Upper lobe of right lung (tissue), 1 donor: ENCODE measurements around the gene MERTK. TPM values are rescaled to one million over a fixed set of nuclear protein-coding genes. Genes with fewer than 3 reads are reported as not detected.
"Not testable (repeated sequence)": the region's sequence is repeated elsewhere in the genome, so short reads cannot be mapped to it uniquely, and the experiment has no call there.

Source experiments
- ATAC-seq: fragments of 200-7000 bp; cut with Tn5 transposase; one replicate; pipeline ENCODE4 v1.9.1; 2020; ENCODE audit warnings: mild to moderate bottlenecking, moderate library complexity
- DNase-seq: peaks from one replicate; pipeline ENCODE4 v3.0.0-alpha.2; 2020
- H3K27ac ChIP-seq: fragments of 200-600 bp; one replicate; pipeline ENCODE4 v1.8.0; 2022
- H3K27me3 ChIP-seq: fragments of 200-600 bp; one replicate; pipeline ENCODE4 v1.8.0; 2022; ENCODE audit warnings: mild to moderate bottlenecking
- H3K36me3 ChIP-seq: fragments of 200-600 bp; one replicate; pipeline ENCODE4 v1.8.0; 2022
- H3K4me1 ChIP-seq: fragments of 200-600 bp; one replicate; pipeline ENCODE4 v1.8.0; 2022
- H3K4me3 ChIP-seq: fragments of 200-600 bp; one replicate; pipeline ENCODE4 v1.8.0; 2022; ENCODE audit warnings: mild to moderate bottlenecking
- H3K9me3 ChIP-seq: fragments of 200-600 bp; one replicate; pipeline ENCODE4 v1.8.0; 2022
- CTCF ChIP-seq: fragments of 200-600 bp; IDR thresholded peaks from one replicate; pipeline ENCODE4 v1.8.0; 2022; ENCODE audit warnings: antibody characterized with exemption
- intact Hi-C: fragments of 100-400 bp; cut with DNase I; formaldehyde crosslinking; loops from one replicate; pipeline ENCODE4 v1.11.0; 2022
- total RNA-seq: library from RNA; stranded (reverse); fragmentation: NEBNext Ultra II Directional; extraction: Animal tissue kit (Norgen Biotek cat#: 25700); gene quantifications from one replicate; pipeline ENCODE4 v1.2.1, GENCODE V29; 2021
- donor health status: DM: no; HTN: yes; CAD: no; lungs with severe emphysema.

Gene MERTK
- total RNA-seq, 1 donor from 2014 or later: 17.3 TPM

GRCh38 chr2:112059671-112060070, 161.3 kb downstream of the MERTK start:
- DNase-seq (no peak), ATAC-seq (no peak)
- TF ChIP-seq CTCF: no peak
- Histone ChIP-seq H3K27ac (no peak overlapping the region), H3K4me3 (no peak overlapping the region), H3K27me3 (no peaks in the 10 kb centered on the region), H3K36me3 (peaks cover 45% of the 10 kb centered on the region), H3K9me3 (no peaks in the 10 kb centered on the region), H3K4me1 (peaks cover 26% of the 10 kb centered on the region)
- intact Hi-C loops: no loop called here

DNA sequence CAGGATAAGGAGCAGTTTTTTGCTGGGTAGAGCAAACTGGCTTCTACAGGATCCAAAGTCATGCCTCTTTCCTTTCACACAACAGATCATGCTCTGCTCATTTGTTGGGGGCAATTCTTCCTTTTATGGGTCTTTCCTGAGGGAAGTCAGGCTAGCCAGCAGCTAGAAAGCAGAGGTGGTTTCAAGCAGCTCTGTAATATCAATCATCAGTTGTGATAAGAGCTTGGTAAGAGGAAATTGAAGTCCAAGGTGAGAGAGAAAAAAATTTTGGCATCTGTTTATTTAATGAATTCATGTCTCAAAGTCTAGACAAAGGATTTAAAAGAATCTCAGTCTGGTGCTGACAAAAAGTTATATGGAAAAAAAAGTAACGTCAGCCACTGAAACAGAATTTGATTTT, 162.9 kb downstream of the MERTK start:
- intact Hi-C loops: no loop called here
- H3K4me3 ChIP-seq: no peak overlapping the region
- no peak for TF ChIP-seq CTCF
- no peaks in the 10 kb centered on the region for H3K27me3 ChIP-seq
- ATAC-seq (no peak), DNase-seq (no peak)
- H3K27ac ChIP-seq: no peak overlapping the region
- peaks cover 61% of the 10 kb centered on the region for H3K36me3 ChIP-seq
- H3K9me3 ChIP-seq: no peaks in the 10 kb centered on the region
- H3K4me1 ChIP-seq: peaks cover 26% of the 10 kb centered on the region

DNA sequence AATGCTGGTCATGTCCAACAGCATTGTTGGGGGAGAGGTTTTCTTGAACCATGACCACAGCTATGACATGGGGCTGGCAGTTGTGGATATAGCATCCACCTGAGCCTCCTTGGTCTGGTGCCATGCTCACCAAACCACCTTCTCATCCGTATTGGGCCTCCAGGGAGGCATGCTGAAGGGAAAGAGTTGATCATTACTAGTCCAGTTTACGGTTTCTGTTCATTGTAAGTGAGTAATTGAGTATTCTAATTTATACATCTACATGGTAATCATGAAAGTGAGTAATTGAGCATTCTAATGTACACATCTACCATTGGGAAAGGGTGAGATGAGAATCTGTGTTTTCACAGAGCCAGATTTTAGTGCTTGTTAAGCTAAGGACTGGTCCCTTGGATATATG, 163.4 kb downstream of the MERTK start:
- ATAC-seq (no peak), DNase-seq (no peak)
- H3K36me3 ChIP-seq: peaks cover 67% of the 10 kb centered on the region
- H3K4me3 ChIP-seq: no peak overlapping the region
- no peak for TF ChIP-seq CTCF
- intact Hi-C loops: no loop called here
- peaks cover 20% of the 10 kb centered on the region for H3K4me1 ChIP-seq
- H3K9me3 ChIP-seq: no peaks in the 10 kb centered on the region
- no peaks in the 10 kb centered on the region for H3K27me3 ChIP-seq
- H3K27ac ChIP-seq: no peak overlapping the region

DNA sequence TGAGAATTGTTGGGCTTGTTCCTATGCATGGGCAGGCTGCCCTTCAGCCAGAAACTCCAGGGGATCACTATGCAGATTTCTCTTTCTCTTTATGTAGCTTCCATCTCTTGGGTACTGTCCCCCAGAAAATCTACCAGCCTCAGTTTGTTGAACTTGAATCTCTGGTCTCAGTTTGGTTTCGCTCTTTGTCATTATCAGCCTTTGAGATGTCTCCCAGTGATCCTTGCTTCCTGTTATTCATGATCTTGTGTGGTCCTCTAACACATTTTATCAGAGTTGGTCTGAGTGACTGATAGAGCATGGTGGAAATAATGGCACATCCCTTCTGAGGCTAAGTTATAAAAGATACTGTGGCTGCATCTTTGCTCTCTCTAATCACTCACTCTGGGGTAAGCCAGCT, 164.5 kb downstream of the MERTK start:
- peaks cover 10% of the 10 kb centered on the region for H3K4me1 ChIP-seq
- DNase-seq: no peak
- ATAC-seq: no peak
- no peak overlapping the region for H3K4me3 ChIP-seq
- H3K36me3 ChIP-seq: peaks cover 77% of the 10 kb centered on the region
- no peaks in the 10 kb centered on the region for H3K27me3 ChIP-seq
- no peaks in the 10 kb centered on the region for H3K9me3 ChIP-seq
- H3K27ac ChIP-seq: no peak overlapping the region
- intact Hi-C loops: no loop called here
- TF ChIP-seq CTCF: no peak

DNA sequence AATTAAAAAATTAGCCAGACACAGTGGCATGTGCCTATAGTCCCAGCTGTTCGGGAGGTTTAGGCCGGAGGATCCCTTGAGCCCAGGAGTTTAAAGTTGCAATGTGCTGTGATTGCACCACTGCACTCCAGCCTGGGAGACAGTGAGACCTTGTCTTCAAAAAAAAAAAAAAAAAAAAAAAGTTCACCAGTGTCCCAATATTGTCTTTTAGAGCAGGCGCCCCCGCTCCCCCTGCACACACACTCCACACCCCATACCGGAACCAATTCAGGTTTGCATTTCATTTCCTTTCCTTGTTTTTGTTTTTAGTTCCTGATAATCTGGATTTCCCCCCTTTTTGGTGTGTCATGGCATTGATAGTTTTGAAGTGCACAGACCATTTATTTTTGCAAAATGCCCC, 167.1 kb downstream of the MERTK start:
- ATAC-seq (no peak), DNase-seq (no peak)
- TF ChIP-seq CTCF: no peak
- H3K9me3 ChIP-seq: no peaks in the 10 kb centered on the region
- H3K4me3 ChIP-seq: no peak overlapping the region
- H3K4me1 ChIP-seq: no peaks in the 10 kb centered on the region
- peaks cover 93% of the 10 kb centered on the region for H3K36me3 ChIP-seq
- H3K27ac ChIP-seq: no peak overlapping the region
- intact Hi-C loops: no loop called here
- no peaks in the 10 kb centered on the region for H3K27me3 ChIP-seq

DNA sequence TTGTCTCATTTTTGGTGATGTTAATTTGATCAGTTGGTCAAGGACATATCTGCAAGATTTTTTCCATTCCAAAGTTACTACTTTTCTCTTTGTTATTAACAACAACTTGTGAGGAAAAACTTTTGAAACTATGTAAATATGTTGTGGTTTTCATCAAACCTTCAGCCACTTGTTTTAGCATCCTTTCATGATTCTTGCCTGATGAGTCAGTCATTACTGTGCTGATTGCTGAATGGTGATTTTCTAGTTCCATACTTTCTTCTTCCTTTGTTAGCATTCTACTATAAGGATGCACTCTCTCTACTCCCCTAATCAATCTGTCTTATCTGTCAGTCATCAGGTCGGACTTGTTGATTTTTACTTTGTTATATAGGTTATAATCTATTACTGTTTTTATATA, 167.6 kb downstream of the MERTK start:
- intact Hi-C loops: no loop called here
- no peak for ATAC-seq
- Histone ChIP-seq H3K4me1 (no peaks in the 10 kb centered on the region), H3K36me3 (peaks cover 95% of the 10 kb centered on the region), H3K27me3 (no peaks in the 10 kb centered on the region), H3K9me3 (no peaks in the 10 kb centered on the region), H3K4me3 (no peak overlapping the region), H3K27ac (no peak overlapping the region)
- no peak for TF ChIP-seq CTCF
- no peak for DNase-seq

GRCh38 chr2:112069794-112070193, 171.4 kb downstream of the MERTK start:
- H3K27me3 ChIP-seq, DNase-seq, H3K9me3 ChIP-seq, H3K27ac ChIP-seq, H3K4me3 ChIP-seq, H3K4me1 ChIP-seq, ATAC-seq, intact Hi-C loops: not testable (repeated sequence)
- H3K36me3 ChIP-seq: peaks cover 72% of the 10 kb centered on the region
